Measurements from ENCODE around the gene SH3RF2.

SH3RF2 gene

DNA sequence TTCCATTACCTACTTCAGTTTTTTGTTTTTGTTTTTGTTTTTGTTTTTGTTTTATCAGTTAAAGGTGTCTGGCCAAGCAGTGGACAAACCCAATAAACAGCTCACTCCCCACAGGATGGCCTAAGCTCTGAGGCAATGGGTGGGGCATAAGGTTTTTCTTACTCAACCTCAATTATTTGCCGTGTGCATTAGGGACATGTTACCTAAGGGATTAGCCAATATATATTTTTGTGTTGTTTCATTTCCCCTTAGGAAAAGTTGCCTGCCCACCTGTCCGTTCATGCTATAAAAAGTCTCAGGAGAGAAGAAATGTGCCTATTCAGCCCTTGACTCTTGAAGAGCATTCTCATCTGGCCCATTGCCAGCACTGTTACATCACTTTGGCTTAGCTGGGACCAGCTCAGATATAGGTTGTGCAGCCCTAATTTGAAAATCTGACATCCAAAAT lies 7.3 kb downstream of the SH3RF2 start:
- DNase-seq (ENCODE audit: extremely low spot score) = no peak
- TF ChIP-seq, protein P1, sequence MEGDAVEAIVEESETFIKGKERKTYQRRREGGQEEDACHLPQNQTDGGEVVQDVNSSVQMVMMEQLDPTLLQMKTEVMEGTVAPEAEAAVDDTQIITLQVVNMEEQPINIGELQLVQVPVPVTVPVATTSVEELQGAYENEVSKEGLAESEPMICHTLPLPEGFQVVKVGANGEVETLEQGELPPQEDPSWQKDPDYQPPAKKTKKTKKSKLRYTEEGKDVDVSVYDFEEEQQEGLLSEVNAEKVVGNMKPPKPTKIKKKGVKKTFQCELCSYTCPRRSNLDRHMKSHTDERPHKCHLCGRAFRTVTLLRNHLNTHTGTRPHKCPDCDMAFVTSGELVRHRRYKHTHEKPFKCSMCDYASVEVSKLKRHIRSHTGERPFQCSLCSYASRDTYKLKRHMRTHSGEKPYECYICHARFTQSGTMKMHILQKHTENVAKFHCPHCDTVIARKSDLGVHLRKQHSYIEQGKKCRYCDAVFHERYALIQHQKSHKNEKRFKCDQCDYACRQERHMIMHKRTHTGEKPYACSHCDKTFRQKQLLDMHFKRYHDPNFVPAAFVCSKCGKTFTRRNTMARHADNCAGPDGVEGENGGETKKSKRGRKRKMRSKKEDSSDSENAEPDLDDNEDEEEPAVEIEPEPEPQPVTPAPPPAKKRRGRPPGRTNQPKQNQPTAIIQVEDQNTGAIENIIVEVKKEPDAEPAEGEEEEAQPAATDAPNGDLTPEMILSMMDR (IDR thresholded peaks at IDR 0.05; ENCODE audit: control extremely low read depth, extremely low read depth, low read depth, missing control alignments) = no peak
- POLR2A ChIA-PET = no interaction called here
- CTCF ChIA-PET = interaction anchor here (0.6 to 1.4 kb wide), 3 partner anchors 21 to 1557 kb away, joined by 3 to 4 read pairs (median 3); no protein-coding TSS in a partner anchor

DNA sequence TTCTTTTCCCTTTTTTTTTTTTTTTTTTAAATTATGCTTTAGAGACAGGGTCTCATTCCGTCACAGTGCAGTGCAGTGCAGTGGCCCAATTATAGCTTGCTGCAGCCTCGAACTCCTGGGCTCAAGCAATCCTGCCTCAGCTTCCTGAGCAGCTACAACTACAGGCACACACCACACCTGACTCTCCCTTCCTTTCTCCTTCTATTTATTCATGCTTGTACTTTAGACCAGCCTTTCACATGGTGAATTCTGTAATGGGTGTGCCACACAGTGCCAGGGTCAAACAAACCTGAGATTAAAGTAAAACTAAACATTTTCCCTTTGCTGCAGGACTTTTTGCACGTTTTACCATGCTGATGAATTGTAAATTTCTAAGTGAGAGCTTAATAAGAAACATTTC lies 8.0 kb downstream of the SH3RF2 start:
- TF ChIP-seq, protein P1 (IDR thresholded peaks at IDR 0.05; ENCODE audit: control extremely low read depth, extremely low read depth, low read depth, missing control alignments) = no peak
- CTCF ChIA-PET = interaction anchor here (0.6 to 1.4 kb wide), 2 partner anchors 22 to 1558 kb away, joined by 3 to 4 read pairs; no protein-coding TSS in a partner anchor
- DNase-seq (ENCODE audit: extremely low spot score) = no peak
- POLR2A ChIA-PET = no interaction called here

DNA sequence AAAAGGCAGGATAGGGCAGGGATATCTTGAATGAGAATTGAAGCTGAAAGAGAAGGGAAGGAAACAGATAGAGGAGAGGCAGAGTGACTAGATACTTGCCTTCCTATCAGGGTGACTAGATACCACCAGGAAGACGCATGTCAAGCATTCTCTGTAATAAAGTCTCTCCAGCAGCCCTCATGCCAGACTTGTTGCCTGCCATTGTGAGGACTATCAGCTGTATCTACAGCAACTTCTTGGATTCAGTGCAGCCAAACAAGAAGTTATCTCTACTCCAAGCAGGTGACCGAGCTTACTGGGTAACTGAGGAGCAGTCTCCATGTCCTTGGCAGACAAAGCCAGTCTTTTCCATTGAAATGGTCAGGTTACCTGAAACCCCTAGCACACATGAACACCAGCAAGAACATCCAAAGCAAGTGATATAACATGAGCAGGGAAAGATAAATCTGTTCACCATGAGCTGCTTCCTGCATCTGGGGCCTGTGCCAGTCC lies 9.3 kb downstream of the SH3RF2 start:
- ChIA-PET CTCF (interaction anchor here (1.2 to 1.7 kb wide), 3 partner anchors 9 to 97 kb away, joined by 3 to 8 read pairs (median 4); no protein-coding TSS in a partner anchor), POLR2A (no interaction called here)
- DNase-seq (ENCODE audit: extremely low spot score) = no peak
- TF ChIP-seq, protein P1 (IDR thresholded peaks at IDR 0.05; ENCODE audit: control extremely low read depth, extremely low read depth, low read depth, missing control alignments) = no peak

DNA sequence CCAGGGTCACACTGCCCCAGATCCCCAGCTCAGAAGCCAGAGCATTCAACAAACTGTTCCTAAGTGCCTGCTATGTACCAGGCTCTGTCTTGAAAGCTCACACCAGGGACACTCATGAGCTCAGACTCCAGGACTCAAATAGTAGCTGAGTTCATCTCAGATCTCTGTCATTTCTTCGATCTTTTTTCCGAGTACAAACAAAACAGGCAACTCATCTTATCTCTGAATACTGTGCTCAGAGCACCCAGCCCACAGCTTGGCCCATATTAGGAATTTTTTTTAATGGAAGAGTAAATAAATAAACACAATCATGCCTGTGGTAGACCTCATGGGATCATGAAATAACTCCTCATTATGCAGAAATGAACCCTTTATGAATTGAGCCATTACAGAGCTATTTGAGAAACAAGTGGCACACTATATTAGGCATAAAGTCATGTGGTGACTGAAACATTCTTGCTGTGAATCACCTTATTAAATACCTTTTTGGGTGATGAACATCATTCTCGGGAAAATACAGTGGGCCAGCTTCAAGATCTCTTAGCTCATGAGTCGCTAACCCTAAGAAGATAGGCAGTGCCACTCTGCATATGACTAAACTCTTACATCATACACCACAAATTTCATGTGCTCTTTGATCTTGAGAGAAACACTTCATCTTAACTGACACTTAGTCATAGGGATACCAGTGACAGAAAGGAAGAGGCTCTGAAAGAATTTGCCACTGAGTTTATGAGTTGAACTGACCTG lies 9.9 kb downstream of the SH3RF2 start:
- TF ChIP-seq, protein P1 (IDR thresholded peaks at IDR 0.05; ENCODE audit: control extremely low read depth, extremely low read depth, low read depth, missing control alignments) = no peak
- DNase-seq (ENCODE audit: extremely low spot score) = no peak
- ChIA-PET CTCF (interaction anchor here (1.2 to 1.7 kb wide), 3 partner anchors 8 to 97 kb away, joined by 3 to 8 read pairs (median 4); no protein-coding TSS in a partner anchor), POLR2A (no interaction called here)

DNA sequence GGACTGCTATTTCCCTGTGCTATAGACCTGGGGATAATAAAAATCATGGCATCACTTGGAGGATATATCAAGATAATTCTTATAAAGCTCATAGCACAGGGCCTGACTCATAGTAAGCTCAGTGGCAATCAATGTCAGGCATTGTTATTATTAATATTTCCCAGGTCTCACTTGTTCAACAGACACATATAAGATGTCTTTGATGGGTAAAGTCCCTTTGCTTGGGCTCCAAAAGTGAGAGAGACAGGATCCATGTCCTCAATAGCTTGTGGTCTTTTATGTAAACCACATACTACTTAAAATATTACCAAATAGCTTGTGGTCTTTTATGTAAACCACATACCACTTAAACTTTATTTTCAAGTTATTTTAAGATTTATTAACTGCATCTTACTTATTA lies 11.2 kb downstream of the SH3RF2 start:
- TF ChIP-seq, protein P1 (IDR thresholded peaks at IDR 0.05; ENCODE audit: control extremely low read depth, extremely low read depth, low read depth, missing control alignments) = no peak
- ChIA-PET CTCF (interaction anchor here (1.7 kb wide), 1 partner anchor 58 kb away, joined by 4 read pairs; no protein-coding TSS in a partner anchor), POLR2A (no interaction called here)
- no peak for DNase-seq (ENCODE audit: extremely low spot score)

DNA sequence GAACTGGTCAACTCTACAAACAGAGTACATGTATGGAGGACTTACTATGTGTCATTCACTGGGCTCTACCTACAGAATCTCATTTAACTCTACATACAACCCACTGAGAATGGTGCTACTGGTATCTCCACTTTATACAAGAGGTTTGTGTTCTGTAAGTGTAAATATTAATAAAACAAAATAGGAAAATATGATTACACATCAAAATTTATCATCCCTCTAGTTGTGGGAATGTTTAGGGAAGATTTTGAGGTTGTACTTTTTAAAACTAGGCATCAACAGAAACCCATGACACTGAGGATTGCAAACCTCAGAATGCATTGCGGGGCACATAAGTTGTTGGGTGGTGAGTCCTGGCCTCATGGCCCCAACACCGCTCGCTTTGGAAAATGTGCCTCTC lies 11.7 kb downstream of the SH3RF2 start:
- ChIA-PET POLR2A (no interaction called here), CTCF (no interaction called here)
- DNase-seq (ENCODE audit: extremely low spot score) = no peak

More for the DNA sequence above, 11.7 kb downstream of the SH3RF2 start:
- TF ChIP-seq, protein P1 (IDR thresholded peaks at IDR 0.05; ENCODE audit: control extremely low read depth, extremely low read depth, low read depth, missing control alignments) = no peak

All from GM10248 (cell line).